ENCODE measurements around the gene TMPRSS9.
A peak's percentile ranks its signal among the peaks of the same experiment; 100 is the strongest.
"Not testable (repeated sequence)": the region's sequence is repeated elsewhere in the genome, so short reads cannot be mapped to it uniquely, and the experiment has no call there.

Gene TMPRSS9

DNA sequence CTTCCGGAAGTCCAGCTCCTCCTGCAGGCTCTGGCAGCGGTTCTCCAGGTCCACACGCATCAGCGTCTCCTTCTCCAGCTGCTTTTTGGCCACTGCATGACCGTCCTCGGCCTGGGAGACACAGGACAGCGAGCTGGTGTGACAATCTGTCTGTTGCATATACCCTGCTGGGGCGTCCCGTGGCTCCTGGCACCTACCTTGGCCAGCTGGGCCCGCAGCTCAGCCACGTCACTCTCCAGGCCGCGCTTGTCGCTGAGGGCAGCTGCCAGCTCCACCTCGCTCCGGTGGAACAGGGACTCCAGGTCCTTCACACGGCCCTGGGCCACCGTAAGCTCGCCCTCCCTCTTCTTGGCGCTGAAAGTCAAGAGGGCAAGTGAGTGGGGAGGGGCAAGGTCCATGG, 78.1 kb downstream of the TMPRSS9 start:
- no peak for DNase-seq

DNA sequence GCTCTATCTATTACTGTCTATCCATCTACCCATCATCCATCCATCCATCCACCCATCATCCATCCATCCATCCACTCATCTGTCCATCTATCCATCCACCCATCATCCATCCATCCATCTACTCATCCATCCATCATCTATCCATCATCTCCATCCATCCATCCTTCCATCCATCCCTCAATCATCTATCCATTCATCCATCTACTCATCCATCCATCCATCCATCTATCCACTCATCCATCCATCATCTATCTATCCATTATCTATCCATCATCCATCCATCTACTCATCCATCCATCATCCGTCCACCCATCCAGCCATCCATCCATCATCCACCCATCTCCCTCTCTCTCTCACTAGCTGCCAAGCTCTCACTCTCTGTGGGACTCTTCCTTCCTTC, 80.5 kb downstream of the TMPRSS9 start:
- DNase-seq, result no peak

DNA sequence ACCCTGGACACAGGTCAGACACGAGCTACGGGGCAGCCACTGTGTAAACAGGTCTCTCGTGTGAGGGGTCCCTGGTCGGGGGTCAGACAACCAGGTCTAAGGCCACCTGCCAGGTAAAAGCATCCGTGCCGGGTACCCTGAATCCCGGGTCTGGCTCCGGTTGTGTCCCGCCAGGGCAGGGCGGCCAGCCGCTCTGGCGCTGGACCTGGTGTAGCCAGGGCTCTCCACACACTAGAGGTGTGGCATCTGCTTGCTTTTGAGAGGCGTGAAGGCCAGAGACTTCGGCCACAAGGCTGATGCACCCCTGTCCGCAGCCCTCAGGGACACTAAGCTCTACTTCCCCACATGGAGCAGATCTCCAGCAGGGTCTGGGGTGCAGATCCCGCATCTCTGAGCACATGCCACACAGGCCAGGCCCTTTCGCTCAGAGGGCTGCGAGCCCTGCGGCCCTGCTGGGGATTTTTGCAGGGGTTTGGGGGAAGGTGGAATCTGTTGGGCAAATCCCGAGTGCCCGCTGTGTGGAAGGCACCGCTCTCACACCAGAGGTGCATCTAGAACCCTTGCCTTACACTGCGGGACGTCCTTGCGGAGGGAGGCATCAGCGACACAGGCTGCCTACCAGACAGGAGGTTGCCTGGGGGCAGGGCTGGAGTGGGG, 81.2 kb downstream of the TMPRSS9 start:
- no peak for DNase-seq

DNA sequence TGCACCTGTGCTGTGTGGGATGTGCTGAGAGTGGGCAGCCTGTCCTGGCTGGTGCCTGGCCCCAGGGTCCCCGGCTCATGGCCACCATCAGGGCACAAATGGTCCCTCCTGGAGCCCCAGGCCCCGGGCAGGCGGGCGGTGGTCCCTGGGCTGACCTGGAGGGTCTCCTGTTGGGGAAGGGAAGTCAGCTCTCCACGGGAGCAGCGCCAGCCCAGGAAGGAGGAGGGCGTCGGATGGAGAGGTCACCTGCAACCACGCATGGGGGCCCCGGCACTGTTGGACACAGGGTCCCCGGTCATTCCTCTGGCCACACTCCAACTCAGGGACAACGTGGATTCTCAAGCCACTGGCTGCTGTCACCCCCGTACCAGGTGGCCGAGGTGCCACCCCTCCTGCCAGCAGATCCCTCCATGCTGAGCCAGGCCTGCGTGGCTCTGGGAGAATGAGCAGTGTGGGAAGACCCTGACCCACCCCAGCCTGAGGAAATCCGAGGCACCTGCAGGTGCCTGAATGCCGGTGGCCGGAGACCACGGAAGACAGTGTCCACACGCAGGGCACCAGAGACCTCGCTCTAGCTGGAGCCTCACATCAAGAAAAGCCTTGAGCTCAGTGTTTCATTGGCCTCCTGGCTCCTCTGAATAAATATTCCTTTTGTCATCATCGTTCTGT, 83.2 kb downstream of the TMPRSS9 start:
- no peak for DNase-seq

DNA sequence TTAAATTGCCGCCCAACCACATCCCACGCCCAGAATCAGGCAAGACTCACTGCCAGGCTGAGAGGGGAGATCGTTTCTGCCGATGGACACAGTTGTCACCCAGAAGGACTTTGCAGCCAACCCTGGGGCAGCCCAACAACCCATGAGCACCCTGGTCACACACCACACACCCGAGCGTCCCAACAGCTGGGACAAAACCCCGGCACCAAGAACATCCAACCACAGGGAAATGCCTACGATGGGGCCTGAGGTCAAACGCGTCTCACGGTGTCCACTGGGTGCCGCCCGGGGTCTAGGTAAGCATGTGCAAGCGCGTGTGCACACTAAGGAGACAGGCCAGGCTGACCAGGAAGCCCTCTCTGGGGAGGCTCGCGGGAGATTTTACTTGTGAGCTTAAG, 83.7 kb downstream of the TMPRSS9 start:
- DNase-seq, result no peak

DNA sequence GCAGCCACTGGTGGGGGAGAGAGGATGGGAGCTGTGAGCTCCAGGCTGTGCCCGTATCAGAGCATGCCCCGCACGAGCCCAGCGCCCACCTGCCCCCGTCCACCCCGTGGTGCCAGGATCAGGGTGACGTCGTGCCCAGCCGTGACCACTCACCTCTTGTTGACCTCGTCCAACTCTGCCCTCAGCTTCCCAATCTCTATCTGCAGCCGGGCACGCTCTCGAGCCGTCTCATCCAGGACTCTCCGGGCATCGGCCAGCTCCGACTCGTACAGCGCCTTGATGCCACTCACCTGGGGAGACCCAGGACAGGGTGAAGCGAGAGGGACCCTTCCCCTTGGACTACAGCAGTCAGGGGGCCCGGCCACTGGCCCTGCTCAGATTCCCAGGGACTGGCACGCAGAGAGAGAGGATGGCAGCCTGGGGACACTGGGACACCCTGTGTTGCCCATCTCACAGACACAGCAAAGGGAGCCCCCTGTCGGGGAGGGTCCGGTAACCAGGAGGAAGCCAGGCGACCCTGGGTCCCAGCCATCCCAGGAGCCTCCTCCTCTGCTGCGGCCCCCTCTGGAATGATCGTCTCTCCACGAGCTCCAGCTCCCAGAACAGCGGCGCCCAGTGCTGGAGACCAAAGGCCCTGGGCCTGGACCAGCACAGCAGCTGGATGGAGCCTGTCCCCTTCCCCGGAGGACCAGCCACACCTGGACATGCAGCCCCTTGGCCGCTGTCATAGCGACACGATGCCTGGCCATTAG, 84.4 kb downstream of the TMPRSS9 start:
- no peak for DNase-seq

DNA sequence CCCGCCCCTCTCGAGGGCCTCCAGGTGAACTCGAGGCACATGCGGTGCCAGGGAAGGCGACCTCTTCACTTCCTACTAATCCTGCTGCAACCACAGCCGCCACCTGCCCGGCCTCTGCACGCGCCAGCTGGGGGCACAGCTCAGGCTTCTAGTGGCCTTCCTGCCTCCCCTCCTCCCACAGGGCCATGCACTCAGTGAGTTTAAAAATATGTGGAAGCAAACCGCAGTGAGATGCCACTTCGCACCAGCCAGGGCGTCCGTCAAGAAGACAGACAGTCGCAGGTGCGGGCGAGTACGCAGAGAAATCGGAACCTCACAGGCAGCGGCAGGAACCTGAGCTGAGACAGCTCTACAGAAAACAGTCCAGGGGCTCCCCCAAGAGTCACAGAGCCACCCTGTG, 86.3 kb downstream of the TMPRSS9 start:
- DNase-seq, result no peak

DNA sequence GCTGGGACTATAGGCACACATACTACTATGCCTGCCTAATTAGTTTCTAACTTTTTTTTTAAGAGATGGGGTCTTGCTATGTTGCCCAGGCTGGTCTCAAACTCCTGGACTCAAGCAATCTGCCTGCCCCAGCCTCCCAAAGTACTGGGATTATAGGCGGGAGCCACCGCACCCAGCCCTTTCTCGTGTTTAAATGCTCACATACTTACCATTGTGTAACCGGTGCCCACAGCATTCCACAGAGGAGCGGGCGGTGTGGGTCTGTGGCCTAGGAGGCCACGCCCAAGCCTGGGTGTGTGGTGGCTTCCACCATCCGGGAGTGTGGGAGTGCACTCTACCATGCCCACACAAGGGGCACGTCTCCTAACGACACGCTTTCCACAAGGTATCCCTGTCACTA, 89.0 kb downstream of the TMPRSS9 start:
- DNase-seq, result no peak

DNA sequence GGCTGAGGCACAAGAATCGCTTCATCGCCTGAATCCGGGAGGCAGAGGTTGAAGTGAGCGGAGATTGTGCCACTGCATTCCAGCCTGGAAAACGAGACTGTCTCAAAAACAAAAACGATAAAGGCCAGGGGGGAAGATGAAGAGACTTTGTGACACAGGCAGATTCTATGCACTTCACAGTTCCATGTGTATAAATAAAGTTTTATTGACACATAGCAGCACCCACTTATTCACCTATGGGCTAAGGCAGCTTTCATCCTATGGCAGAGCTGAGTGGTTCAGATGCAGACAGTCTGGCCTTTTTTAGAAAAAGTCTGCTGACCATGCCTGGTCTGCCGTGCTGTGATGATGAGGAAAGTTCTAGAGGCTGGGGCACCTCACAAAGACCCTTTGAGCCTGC, 91.1 kb downstream of the TMPRSS9 start:
- no peak for DNase-seq

DNA sequence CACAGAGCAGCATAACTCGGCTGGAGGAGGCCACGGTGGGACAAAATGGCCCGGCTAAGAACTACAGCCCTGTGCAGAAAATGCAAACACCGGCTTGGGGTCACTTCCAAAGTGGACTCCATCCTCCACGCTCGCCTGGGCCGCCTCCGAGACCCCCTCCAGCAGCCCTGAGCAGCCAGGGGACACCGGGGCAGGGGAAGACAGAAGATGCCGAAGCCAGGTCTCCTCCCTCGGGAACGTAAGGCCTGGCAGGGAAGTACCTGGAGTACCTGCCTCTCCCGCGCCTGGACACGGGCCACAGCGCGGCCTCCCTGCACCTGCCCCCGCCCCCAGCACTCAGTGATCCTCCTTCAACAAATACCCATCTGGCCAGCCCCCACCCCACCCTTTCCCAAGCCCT, 91.7 kb downstream of the TMPRSS9 start:
- DNase-seq, result no peak

DNA sequence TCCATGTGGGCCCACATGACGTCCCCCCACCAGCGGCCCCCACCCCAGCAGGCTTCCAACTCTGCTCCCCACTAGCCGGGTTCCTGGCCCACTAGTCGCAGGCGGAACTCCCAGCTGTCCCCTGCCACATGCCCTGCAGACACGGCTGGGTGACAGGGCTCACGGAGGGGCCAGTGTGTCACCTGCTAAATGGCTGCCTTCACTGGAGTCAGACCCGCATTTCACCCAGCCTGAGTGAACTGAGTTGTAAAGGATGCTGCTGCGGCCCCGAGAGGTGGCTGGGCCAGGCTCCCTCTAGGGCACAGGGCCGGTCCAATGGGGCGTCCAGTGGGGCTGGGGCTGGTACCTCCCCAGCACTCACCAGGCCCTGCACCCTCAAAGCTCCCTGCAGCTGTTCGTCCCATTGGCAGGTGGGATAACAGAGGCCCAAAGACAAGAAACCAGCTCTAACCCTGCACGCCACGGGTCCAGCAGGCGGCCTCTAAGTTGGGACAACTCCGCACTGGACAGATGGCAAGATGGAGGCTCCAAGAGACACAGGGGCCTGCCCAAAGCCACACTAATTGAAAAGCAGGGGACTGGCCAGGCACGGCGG, 93.5 kb downstream of the TMPRSS9 start:
- no peak for DNase-seq

DNA sequence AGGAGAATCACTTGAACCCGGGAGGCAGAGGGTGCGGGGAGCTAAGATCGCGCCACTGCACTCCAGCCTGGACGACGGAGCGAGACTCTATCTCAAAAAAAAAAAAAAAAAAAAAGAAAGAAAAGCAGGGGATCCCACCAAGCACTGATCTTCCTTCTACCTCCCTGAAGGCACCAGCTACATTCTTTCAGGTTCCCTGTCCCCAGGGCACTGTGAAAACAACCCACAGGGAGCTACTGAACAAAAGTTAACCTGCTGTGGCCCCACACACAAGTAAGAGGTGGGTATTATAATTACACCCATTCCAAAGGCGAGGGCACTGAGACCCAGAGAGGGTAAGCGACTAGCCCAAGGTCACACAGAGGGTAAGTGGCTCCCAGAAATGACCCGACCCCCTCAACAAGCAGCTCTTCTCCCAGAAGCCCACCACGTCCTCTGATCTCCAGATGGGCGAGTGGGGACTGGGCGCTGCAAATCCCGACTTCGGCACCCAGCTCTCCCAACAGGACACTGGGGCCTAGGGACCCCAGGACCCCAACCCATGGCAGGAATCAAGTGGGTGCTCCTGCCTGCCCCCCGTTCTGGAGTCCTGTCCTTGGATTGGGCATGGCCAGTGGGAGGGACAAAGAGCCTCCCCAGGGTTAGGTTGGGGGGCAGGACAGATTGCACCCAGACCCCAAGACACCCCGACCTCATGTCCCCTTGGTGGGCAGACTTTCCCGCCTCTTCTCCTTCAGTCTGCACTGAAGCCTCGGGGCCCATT, 94.3 kb downstream of the TMPRSS9 start:
- DNase-seq, result no peak

DNA sequence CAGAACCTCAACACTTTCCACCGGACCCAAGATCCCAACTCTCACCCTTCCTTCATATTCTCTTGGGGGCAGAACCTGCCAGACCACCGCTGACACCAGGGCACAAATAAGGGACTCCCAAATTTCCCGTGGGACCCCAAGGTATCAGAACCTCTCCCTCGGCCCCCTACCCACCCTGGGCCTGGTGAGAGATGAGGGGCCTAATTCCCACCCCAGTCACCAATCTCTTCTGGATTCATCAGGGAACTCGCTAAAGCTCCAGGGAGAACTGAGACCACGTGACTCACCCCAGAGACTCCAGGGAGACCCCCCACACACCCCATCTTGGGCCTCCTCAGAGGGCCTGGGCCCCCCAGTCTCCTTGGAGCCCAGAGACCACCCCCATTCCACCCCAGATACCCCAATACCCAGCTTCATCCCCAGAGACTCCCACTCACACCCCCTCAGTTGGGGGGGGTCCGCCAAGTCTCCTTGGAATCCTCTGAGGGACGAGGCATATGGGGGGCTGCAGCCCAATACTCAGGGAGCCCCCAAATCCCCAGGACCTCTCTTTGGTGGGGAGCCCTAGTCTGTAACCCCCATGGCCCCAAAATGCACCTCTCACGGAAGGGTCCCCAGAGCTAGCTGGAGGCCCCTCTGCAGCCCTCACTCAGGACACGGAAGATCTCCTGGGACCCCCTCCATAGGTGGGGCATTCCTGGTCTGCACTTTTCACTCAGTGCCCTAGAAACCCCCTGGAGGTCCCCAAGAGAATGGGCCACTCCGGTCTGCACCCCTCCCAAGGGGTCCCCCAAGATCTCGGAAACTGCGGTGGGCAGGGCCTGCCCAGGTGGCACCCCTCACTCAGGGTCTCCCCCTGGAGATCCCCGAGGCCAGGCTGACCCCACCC, 95.1 kb downstream of the TMPRSS9 start:
- no peak for DNase-seq

DNA sequence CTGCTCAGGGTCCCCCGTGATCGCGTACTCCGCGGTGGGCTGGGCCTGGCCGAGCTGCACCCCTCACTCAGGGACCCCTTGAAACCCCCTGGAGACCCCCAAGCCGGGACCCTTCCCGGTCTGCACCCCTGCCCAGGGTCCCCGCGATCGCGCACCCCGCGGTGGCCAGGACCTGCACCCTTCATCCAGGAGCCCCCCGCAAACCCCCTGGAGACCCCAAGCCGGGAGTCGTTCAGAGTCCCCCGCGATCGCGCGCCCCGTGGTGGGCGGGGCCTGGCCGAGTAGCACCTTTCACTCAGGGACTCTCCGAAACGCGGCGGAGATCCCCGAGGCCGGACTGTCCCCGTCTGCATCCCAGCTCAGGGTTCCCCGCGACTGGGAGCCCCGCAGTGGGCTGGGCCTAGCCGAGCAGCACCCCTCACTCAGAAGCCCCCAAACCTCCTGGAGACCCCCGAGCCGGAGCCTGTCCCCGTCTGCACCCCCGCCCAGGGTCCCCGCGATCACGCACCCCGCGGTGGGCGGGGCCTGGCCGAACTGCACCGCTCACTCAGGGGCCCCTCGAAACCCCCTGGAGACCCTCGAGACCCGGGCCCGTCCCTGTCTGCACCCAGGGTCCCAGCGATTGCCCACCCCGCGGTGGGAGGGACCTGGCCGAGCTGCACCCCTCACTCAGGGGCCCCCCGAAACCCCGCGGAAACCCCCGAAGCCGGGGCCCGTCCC, 95.9 kb downstream of the TMPRSS9 start:
- peak; percentile 58 for DNase-seq

DNA sequence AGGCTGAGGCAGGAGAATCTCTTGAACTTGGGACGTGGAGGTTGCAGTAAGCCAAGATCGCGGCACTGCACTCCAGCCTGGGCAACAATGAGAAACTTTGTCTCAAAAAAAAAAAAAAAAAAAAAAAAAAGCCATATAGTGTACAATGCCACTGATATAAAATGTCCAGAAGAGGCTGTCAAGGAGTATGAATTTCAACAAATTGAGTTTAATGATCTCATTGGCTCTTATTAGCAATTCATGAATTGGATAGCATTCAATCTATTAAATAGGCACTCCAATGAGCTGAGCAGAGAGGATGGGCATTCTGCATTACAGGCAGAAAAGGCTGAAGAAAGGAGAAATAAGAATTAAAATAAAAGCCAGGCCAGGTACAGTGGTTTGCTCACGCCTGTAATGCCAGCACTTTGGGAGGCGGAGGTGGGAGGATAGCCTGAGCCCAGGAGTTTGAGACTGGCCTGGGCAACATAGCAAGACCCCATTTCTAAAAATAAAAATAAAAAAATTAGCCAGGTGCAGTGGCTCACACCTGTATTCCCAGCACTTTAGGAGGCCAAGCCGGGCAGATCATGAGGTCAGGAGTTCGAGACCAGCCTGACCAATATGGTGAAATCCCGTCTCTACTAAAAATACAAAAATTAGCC, 97.5 kb downstream of the TMPRSS9 start:
- DNase-seq, result no peak

DNA sequence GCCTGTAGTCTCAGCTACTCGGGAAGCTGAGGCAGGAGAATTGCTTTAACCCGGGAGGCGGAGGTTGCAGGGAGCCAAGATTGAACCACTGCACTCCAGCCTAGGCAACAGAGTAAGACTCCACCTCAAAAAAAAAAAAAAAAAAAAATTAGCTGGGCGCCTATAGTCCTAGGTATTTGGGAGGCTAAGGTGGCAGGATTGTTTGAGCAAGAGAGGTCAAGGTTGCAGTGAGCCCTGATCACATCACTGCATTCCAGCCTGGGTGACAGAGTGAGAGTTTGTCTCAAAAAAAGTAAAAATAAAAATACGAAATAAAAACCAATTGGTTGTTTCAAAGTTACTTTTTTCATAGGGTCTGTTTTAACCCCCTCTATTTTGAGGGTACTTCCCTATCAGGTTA, 98.0 kb downstream of the TMPRSS9 start:
- no peak for DNase-seq

DNA sequence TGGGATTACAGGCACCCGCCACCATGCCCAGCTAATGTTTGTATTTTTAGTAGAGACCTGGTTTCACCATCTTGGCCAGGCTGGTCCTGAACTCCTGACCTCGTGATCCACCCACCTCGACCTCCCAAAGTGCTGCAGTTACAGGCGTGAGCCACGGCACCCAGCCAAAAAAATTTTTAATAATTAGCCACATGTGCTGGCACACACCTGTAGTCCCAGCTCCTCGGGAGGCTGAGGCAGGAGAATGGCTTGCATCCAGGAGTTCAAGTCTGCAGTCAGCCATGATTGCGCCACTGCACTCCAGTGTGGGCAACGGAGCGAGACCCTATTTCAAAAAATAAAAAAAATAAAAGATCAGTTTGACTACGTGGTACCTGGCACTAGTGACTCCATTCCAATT, 98.7 kb downstream of the TMPRSS9 start:
- not testable (repeated sequence) for DNase-seq

DNA sequence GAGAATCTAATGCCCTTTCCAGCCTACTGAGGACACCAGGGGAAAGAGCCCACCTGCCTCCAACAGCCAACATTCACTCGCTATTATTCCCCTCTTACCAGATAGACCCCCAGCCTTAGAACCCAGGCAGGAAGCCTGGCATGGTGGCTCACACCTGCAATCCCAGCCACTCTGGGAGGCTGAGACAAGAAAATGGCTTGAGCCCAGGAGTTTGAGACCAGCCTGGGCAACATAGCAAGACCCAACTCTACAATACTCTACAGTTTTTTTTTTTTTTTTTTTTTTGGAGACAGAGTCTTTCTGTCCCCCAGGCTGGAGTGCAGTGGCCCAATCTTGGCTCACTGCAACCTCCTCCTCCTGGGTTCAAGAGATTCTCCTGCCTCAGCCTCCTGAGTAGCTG, 100.2 kb downstream of the TMPRSS9 start:
- DNase-seq, result no peak

DNA sequence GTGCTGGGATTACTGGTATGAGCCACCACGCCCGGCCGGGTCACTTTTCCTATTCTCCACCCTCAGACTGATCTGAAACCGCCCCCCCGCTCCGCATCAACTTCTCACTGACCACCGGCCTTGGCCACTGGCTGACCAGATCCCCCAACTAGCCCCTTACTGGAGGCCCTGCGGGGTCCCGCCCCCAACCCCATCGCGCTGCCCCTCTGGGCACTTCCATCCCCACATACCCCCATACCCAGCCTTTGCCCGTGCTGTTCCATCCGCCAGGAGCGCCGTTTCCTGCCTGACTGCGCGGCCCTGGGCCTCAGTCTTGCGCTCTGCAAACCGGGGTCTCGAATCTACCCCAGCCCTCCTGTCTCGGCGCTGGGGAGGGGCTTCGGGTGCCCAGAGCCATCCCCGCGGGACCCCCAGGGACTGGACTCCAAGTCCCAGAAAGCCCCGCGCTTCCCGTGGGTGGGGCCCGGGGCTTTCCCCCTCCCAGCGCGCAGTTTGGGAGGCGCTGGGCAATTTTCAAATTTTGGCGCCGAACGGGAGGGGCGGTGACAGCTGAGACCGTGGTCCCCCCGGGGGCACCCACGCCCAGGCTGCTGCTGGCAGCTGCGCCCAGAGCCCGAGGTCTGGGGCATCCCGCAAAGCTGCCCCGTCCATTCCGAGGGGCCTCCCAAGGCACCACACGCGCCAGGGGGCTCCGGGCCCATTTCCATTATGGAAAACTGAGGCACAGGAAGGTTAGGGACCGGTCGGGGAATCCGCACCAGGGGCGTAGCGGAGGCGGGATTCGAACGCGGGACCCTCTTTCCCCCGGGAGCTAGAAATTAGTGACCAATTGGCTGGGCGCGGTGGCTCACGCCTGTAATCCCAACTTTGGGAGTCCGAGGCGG, 101.9 kb downstream of the TMPRSS9 start:
- no peak for DNase-seq
